GM12872 (cell line): ENCODE data around the gene PRSS3.

Source experiments
- TF ChIP-seq, protein P1 (sequence below): IDR thresholded peaks from 3 replicates; pipeline ENCODE4 v1.5.1; 2011; ENCODE audit warnings: low read depth, mild to moderate bottlenecking, low read length, moderate library complexity; ENCODE audit not compliant: insufficient read depth

PRSS3 gene

DNA sequence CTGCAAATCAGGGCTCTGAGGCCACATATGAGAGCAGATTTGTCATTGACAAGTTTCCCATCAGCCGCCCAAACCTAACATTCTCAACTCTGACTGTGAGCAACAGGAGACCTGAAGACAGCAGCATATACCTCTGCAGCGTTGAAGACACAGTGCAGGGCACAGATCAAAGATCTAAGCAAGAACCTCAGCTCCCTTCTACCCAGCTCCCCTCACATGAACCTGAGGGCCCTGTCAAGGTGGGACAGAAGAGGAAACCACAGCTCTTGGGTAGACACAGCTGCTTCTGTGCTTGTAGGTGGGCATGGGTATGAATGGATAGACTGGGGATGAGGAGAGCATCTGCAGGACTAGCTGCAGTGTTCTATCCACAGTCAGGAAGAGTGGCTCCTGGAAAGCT lies 8.7 kb upstream of the PRSS3 start:
- TF ChIP-seq, protein P1, sequence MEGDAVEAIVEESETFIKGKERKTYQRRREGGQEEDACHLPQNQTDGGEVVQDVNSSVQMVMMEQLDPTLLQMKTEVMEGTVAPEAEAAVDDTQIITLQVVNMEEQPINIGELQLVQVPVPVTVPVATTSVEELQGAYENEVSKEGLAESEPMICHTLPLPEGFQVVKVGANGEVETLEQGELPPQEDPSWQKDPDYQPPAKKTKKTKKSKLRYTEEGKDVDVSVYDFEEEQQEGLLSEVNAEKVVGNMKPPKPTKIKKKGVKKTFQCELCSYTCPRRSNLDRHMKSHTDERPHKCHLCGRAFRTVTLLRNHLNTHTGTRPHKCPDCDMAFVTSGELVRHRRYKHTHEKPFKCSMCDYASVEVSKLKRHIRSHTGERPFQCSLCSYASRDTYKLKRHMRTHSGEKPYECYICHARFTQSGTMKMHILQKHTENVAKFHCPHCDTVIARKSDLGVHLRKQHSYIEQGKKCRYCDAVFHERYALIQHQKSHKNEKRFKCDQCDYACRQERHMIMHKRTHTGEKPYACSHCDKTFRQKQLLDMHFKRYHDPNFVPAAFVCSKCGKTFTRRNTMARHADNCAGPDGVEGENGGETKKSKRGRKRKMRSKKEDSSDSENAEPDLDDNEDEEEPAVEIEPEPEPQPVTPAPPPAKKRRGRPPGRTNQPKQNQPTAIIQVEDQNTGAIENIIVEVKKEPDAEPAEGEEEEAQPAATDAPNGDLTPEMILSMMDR: no peak

DNA sequence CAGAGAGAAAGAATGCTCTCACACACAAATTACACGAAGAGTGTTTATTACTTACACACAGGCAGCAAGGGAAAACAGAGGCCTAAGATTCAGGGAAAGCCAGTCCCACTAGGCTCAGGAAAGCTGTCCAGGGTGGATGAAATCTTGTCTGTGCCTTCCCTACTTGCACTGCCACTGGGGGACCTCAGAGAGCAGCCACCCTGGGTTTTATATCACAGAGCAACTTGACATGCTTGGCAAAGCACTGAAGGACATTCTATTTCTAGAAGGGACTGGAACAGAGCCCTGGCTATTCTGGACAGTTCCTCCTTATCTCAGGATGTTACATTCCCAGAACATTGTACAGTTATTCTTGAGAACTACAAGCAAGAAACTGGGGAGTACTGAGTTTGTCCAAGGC lies 7.5 kb upstream of the PRSS3 start:
- TF ChIP-seq, protein P1: peak; percentile 21; the same call in 1 of the 3 replicates

DNA sequence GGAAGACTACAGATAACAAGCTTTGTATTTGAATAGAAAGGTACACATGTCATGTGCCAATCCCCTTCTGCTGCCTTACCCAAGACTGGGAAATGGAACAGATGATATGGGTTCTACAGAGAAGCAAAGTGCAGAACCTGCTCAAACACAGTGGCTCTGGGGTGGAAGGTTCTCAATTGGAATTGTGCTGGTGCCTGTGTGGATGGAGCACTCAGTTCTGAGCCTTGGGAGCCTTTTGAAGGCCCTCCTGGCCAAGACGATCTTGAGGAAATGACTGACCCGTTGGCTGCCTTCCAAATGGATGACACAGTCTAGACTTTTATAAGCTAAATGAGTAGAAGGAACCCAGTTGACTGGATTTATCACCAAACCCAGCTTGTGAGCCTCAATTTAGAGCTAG lies 4.2 kb upstream of the PRSS3 start:
- TF ChIP-seq, protein P1: no peak

DNA sequence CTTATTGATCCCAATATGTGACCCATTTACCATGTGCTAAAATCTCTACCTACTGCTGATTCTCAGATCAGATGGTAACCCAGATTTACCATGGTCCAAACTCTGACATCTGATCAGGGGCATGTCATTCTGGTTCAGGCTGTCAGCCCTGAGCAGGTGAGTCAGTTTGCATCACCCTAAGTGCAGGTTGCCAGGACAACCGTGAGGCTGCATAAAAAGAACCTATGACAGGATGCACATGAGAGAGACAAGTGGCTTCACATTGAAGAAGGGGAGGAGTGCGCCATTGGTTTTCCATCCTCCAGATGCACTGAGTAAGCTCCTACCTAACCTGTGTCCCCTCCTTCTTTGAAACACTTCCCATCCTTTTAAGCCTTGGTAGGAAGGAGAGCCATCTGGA lies 801 bp upstream of the PRSS3 start:
- TF ChIP-seq, protein P1: no peak

DNA sequence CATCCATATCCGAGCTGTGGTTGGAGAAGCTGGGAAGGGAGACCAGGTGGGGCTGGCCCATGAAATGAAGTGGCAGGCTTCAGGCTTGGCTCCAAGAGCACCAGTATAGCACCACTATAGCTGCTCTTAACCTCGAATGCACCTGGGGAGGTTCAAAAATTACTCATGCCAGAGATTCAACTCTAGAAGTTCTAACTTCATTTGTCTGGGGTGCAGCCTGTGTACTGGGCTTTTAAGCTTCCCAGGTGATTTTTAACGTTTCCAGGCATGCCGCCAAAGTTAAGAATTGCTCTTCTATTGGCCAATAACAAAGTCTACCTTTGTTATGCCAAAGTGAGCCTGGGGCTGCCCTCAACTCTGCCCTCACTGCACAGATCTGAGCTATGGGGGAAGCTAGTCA lies 458 bp downstream of the PRSS3 start:
- TF ChIP-seq, protein P1: no peak

DNA sequence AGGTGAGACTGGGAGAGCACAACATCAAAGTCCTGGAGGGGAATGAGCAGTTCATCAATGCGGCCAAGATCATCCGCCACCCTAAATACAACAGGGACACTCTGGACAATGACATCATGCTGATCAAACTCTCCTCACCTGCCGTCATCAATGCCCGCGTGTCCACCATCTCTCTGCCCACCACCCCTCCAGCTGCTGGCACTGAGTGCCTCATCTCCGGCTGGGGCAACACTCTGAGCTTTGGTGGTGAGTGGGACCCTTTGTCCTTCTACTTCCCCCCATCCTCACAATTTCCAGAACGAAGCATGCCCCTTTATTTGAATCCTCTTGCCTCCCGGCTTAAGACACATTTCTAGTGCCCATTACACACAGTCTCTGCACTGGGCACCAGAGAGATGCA lies 2.5 kb downstream of the PRSS3 start:
- TF ChIP-seq, protein P1: no peak

DNA sequence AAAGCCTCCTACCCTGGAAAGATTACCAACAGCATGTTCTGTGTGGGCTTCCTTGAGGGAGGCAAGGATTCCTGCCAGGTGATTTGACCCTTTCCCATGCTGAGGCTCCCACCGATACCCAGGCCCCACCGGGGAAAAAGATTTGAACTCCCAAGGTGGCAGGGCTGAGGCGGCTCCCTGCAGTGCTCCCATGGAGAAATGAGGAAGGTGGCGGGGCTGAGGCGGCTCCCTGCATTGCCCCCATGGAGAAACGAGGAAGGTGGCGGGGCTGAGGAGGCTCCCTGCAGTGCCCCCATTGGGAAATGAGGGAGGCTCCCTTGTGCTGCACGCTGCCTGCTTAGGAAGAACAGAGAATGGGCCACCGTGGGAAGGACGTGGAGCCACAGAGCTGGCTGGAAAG lies 3.2 kb downstream of the PRSS3 start:
- TF ChIP-seq, protein P1: no peak

DNA sequence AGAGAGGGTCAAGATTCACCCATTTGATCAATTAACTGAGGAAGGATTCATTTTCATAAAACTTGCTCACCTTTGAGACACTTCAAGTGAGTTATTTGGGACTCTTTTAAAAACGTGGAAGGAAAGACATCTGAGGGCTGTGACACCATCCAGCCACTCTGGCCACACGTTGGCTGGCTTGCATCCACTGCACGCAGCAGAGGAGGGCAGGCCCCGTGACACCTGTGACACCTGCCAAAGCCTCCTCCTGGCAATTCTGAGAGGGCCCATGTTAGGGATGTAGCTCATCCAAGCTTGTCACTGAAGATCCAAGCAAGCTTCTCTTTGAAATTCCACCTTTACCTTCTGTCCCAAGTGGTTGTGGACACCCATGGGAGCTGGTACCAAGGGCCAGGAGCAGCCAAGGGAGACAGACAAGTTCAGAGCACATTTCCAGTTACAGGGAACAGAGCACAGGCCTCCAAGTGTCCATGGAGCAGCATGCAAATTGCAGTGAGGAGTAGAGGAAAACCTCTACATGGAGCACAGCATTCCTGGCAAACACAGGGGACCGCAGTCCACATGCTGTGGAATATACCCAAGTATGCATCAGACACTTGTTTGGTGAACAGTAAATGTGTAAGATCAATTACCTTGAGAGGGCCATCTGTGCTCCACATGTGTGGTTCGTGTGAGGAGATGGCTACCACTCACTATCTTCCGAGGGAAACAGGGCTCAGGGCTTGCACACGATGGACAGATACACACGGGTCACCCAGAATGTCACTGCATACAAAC lies 4.8 kb downstream of the PRSS3 start:
- TF ChIP-seq, protein P1: no peak
